HG03442 (cell line): ENCODE measurements around the gene AP1G2.
A peak's percentile ranks its signal among the peaks of the same experiment; 100 is the strongest.
"Not testable (repeated sequence)": the region's sequence is repeated elsewhere in the genome, so short reads cannot be mapped to it uniquely, and the experiment has no call there.

ENCODE experiments used
- ATAC-seq: cut with Tn5 transposase; IDR thresholded peaks from one replicate; pipeline ENCODE4 v1.9.1; 2021; ENCODE audit warnings: mild to moderate bottlenecking, moderate library complexity; ENCODE audit not compliant: unreplicated experiment

The AP1G2 gene, protein sequence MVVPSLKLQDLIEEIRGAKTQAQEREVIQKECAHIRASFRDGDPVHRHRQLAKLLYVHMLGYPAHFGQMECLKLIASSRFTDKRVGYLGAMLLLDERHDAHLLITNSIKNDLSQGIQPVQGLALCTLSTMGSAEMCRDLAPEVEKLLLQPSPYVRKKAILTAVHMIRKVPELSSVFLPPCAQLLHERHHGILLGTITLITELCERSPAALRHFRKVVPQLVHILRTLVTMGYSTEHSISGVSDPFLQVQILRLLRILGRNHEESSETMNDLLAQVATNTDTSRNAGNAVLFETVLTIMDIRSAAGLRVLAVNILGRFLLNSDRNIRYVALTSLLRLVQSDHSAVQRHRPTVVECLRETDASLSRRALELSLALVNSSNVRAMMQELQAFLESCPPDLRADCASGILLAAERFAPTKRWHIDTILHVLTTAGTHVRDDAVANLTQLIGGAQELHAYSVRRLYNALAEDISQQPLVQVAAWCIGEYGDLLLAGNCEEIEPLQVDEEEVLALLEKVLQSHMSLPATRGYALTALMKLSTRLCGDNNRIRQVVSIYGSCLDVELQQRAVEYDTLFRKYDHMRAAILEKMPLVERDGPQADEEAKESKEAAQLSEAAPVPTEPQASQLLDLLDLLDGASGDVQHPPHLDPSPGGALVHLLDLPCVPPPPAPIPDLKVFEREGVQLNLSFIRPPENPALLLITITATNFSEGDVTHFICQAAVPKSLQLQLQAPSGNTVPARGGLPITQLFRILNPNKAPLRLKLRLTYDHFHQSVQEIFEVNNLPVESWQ

DNA sequence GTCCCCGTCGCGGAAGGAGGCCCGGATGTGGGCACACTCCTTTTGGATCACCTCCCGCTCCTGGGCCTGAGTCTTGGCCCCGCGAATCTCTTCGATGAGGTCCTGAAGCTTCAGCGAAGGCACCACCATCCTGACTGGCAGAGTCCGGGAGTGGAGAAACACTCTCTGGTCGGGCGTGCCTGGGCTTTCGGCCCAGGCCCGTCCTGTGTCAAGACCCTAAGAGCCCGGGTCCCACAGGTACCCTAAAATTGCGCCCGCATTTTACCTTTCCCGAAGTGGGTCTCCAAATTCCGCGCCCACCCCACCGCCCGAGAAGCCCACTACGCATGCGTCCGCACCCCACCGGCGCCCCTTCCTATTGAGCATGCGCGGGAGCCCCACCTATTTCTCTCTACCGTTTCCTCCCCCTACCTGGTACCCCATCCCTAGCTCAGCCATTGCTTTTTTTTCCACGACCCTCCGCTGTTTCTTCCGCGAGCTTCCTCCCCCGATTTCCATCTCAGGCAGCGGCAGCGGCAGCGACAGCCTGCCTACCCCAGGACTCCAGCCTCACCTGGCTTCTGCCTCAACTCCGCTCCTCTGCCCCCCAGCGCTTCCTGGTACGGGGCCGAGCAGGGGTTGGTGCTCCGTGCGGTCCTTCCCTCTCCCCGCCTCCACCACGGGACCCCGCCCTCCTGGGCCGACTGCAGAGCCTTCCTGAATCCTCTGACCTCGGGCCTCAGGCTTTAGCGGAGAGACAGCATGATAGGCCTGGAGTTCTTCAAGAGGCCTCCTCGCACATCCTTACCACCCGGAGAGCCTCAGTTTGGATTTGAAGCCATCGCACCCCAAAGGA lies at the start of gene AP1G2:
Gene AP1G2, minus strand, starts transcription at position 606 of the 835 bp plus-strand sequence. Its CDS starts 477 bp downstream, at position 129.
- peak; percentile 86 for ATAC-seq

DNA sequence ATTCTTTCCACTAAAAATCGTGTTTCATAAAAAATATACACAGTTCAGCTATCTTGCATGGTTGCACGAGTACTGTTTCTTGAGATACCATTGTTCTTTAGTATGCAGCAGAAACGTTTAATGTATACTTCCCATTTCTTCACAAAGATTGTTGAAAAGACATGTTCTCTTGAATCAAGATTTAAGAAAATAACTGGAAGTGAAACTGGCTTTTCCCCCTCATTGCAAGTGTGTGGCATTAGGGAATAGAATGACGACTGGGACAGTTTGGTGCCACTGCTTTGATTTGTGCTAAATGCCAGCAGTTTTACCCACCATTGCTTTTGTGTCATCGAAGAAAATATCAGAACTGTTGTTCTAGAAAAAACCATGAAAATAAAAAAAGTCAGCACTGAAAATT lies 48.3 kb upstream of the AP1G2 start:
- no peak for ATAC-seq

DNA sequence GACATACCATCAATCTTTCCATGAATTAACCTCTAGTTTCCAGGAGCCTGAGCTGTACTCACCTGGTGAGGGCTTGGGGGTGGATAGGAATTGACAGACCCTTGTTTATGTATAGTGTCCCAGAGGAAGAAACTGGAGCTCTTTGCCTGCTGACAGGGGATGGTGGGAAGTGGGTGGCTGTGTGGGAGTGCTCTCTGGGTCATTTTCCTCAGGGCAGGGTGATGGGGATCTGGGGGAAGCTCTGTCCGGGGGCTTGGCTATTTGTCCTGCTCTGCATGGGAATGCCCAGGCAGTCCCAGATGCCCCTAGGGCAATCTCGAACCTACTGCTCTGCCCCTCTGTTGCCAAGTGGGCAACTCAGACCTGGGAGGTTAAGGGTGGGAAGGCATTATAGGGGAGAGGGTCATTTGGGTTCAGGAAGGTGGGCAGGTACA lies 46.8 kb upstream of the AP1G2 start:
- ATAC-seq: no peak

DNA sequence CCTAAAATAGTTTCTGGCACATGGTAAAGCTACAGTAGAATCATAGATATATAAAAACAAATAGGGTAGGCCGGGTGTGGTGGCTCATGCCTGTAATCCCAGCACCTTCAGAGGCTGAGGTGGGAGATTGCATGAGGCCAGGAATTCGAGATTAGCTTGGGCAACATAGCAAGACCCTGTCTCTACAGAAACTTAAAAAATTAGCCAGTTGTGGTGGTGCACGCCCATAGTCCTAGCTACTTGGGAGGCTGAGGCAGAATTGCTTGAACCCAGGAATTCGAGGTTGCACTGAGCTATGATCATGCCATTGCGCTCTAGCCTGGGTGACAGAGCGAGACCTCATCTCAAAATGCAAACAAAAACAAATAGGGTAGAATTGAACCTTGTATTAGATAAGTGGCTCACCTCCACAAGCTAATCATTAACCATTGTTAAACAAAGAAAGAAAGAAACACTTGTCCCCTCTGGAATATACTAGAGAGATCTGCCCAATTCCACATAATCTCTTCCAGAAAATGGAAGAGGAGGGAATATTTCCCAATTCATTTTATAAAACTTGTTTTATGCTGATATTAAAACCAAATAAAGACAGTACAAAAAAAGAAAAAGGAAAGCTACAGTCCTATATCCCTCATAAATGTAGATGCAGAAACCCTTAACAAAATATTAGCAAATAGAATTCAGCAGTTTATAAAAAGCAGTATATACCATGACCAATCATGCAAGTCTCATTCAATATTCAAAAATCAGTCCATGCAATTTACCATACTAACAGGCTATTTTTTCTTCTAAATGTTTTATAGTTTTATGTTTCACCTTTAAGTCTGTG lies 45.9 kb upstream of the AP1G2 start:
- no peak for ATAC-seq

DNA sequence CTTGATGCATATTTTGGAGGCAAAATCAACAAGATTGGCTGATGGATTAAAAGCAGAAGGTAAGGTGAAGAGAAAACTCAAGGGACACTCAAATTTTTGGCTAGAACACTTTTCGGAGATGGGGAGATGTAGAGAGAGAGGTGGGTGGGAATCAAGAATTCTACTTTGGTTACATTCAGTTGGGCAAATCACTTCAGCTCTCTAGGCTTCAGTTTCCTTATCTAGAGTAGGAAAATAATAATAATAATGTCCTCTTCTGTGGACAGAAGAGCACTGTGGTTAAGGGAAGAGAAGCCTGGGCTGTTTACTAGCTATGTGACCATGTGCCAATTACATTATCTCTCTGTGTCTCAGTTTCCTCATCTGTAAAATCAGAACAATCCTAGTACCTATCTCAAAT lies 45.2 kb upstream of the AP1G2 start:
- no peak for ATAC-seq

DNA sequence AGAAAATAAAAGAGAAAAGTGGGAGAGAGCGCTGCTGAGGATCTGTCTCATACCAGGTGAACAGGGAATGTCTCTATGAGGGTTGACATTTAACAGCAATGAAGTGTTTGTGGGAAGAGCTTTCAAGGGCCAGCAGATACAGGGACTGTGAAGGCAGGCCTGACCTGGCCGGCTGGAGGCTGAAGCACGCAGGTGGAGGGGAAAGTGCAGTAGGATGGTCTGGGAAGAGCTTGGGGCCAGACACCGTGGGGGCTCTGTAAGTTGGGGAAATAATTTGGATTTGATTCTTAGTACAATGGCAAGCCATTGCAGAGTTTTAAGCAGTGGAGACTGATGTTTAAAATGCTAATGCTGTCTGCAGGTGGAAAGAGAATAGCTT lies 44.8 kb upstream of the AP1G2 start:
- ATAC-seq: no peak

DNA sequence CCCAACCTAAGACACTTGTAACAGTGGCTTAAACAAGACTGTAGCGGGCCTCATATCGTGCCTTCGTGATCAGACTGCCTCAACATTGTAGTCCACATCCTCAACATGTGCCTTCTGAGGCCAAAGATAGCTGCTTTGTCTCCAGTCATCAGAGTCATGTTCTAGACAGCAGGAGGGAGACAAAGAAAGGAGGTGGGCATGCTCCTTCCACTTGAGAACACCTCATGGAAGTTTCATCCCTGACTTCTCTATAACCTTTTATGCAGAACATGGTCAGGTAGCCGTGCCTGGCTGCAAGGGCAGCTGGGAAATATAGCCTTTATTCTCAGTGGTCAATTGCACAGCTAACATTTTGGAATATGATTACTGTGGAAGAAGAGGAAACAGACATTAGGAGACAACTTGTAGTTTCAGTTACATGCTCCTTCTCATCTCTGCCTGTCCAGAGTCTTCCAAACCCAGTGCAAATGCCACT lies 43.3 kb upstream of the AP1G2 start:
- ATAC-seq: no peak

DNA sequence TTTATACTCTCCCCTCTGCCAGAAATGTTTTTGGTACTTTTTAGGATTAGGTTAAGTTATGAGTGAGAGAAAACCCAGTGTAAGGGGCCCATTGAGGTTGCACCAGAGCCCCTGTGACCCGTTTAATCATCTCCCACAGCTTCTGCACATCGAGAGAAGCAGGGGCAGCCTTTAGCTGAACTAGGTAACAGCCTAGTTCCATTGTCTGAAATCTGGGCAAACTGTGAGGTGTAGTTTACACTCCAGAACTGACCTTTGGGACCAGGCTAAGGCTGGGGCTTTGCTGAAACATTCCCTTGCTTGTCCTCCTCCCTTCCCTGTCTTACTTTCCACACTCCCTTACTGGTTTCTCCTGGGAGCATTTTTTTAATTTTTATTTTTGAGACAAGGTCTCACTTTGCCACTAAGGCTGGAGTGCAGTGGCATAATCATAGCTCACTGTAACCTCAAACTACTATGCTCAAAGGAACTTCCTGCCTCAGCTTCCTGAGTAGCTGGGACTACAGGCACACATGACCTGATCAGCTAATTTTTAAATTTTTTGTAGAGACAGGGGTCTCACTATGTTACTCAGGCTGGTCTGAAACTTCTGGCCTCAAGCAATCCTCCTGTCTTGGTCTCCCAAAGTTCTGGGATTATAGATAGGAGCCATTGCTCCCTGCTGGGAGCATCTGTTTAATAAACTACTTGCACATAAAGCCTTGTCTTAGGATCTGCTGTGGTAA lies 42.7 kb upstream of the AP1G2 start:
- ATAC-seq: no peak

DNA sequence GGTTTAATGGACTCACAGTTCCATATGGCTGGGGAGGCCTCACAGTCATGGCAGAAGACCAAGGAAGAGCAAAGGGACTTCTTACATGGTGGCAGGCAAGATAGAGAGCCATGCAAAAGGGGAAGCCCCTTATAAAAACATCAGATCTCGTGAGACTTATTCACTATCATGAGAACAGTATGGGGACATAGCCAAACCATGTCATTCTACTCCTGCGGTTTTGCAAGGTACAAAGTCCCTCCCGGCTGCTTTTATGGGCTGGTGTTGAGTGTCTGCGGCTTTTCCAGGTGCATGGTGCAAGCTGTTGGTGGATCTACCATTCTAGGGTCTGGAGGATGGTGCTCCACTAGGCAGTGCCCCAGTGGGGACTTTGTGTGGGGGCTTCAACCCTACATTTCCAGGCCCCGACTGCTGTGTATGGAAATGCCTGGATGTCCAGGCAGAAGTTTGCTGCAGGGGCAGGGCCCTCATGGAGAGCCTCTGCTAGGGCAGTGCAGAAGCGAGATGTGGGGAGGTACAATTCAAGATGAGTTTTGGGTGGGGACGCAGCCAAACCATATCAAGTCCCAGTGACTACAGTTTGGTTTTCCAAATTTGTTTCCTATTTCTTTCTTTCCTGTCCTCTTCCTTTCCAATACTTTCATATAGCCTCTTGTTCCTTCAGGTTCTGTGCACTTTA lies 42.0 kb upstream of the AP1G2 start:
- not testable (repeated sequence) for ATAC-seq

DNA sequence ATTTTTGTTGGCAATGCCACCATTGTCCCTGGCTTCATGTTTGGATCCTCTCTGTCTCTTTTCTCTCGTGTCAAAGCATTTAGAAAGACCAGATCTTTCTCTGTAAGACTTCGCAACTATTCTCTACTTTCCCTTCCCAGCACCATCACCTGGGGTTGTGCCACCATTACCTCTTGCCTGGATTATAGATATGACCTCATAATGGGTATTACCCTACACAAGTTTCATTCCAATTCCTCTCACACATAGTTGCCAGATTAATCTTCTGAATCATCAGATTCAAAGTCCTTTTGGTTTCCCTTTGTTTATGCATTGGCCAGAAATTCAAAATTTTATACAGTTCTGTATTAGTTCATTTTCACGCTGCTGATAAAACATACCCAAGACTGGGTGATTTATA lies 41.4 kb upstream of the AP1G2 start:
- ATAC-seq: no peak

DNA sequence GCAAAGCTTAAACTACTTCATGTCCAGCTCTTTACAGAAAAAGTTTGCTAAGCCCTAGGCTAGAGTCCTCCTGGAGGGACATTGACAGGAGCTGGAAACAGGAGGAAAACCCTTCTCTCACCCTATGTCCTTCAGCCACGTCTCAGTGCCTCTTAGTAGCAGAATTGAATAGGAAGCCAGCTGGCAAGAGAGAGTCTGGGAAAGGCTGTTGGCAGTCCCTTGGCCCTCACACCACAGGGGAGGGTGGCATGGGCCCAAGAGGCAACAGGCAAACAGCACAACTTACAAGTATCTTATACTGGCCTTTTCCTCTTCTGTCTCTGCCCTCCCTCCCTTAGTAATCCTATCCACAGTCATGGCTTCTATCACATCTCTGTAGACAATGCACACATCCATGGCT lies 40.9 kb upstream of the AP1G2 start:
- no peak for ATAC-seq

DNA sequence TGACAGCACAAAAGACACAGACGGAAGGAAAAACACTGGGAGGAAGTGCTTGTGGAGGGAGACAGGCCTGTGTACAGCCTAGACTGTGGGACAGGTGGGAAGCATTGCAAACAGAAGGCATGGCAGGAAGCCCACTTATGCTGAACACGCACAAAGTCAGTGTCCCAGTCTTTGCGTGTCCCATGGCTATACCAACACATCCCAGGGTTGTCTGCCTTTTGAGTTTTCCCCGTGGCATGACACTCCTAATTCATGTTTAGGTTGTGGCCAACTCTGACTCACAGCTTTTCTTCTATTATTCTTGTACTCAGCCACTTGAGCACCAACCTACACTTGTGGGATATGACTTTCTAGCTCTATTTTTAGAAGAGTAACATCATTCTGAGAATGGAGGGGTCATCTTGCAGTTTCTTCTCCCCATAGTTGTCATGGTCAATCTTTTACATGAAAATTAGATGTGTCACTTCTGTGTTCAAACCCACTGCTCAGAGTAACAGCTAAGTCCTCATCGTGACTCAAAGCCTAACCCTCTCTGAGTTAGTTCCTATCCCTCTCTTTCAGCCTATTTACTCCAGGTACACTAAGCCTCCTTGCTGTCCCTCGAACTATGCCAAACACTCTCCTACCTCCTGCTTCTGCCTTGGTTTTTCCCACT lies 38.5 kb upstream of the AP1G2 start:
- ATAC-seq: peak; percentile 86

DNA sequence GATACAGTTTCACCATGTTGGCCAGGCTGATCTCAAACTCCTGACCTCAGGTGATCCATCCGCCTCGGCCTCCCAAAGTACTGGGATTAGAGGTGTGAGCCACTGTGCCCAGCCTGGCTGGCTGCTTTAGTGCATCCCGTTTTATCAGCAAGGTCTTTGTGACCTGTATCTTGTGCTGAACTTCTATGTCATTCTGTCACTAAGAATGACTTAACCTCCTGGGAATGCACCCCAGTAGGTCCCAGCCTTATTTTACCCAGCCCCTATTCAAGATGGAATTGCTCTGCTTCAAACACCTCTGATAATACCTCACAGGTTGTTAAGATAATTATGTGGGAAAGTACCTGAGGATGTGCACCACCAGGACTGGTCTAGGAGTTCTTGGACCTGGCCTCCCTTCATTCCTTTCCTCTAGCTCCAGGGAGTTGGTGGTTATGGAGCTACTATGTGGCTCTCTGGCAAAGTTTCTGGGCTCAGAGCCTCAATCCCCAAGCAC lies 37.1 kb upstream of the AP1G2 start:
- no peak for ATAC-seq

DNA sequence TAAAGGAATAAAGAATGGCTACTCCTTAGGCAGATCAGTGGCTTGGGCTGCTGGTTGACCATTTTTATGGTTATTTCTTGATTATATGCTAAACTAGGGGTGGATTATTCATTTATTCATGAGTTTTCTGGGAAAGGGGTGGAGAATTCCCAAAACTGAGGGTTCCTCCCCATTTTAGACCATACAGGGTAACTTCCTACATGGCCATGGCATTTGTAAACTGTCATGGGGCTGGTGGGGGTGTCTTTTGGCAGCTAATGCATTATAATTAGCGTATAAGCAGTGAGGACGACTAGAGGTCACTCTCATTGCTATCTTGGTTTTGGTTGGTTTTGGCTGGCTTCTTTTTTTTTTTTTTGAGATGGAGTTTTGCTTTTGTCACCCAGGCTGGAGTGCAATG lies 36.6 kb upstream of the AP1G2 start:
- ATAC-seq: no peak

DNA sequence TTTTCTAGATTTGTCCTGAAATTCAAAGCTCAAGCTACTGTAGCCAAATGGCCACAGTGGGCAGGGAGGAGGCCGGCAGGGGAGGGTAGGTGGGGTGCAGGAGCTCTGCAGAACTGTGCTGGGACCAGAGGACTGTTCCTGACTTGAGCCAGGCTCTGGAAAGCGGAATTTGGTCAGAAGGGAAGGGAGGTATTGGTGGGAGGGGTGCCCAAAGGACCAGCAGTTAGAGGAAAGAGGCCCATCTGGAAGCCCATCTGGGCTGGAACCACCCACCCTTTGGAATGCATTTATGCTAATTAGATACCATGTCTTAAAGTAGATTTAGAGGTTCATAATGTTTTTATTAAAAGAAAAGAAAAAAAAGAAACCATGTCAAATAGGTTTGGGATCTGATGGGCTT lies 35.5 kb upstream of the AP1G2 start:
- ATAC-seq: no peak

DNA sequence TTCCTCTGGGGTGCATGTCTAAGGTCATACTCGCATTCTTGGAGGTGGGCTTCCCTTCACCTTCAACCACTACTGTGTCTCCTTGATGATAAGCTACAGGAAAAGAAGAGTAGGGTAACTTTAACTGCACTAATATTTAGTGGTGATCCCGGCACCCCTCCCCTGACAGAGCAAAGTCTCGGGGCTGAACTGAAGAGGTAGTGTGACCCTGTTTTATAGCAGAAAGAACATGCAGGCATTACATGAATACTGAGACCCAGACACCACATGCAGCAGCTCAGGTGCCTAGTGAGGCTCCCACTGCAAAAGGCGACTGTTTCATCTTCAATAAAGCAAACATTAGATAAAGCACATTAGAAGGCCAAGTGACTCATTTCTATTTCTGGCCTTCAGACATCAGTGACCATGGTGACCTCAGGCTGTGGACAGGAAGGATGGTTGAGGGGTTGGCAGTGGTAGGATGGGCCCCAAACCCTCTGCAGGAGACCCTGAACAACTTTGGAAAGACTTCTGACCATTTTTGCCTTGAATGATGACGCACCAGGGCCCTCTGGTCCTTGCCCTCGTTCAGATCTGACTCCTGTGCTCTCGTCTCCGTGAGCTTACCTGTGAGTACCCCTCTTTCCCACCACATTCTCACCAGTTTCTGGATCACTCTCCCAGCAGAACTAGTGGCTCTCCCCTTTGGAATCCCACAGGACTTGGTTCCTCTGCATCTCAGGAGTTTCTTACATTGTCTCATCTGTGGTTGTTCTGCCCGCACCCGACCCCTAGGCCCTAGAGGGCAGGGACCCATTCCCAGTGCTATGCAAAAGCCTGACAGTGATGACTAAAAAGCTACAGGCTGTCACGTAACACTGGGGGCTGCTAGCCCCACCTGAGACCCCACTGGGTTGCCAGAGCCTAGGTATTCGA lies 34.8 kb upstream of the AP1G2 start:
- ATAC-seq: no peak

DNA sequence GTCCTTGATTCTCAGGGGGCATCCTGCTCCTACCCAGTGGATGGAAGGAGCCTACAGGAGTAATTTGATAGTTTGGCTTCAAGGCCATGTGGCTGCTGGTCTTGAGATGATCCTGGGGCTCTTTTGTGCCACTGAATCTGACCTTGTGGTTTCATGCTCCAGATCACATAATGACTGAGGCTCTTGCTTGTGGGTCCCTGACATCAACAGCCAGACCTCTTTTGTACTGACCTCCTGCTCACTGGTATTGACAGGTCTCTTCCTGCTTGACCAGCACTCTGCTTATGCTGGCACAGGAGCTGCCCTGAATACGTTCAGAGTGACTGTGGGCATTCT lies 34.2 kb upstream of the AP1G2 start:
- no peak for ATAC-seq

DNA sequence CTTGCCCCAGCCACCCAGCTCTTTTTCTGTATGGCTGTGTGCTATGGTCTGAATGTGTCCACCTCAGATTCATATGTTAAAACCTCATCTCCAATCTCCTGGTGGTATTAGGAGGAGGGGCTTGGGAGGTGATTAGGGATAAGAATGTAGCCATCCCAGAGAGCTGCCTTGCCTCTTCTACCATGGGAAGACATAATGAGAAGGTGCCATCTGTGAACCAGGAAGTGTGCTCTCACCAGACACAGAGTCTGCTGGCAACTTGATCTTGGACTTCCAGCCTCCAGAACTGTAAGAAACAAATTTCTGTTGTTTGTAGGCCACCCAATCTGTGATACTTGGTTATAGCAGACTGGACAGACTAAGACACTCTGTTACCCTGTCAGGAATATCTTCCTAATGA lies 33.8 kb upstream of the AP1G2 start:
- ATAC-seq: no peak
